CD4-positive, alpha-beta T cell (primary cell): Measurements from ENCODE around the gene FRS3. TPM values are rescaled to one million over a fixed set of nuclear protein-coding genes. Genes with fewer than 3 reads are reported as not detected.

Experiments
- ATAC-seq: fragments of 200-7000 bp; cut with Tn5 transposase; one replicate; pipeline ENCODE4 v1.10.0; 2022; ENCODE audit warnings: mild to moderate bottlenecking; ENCODE audit not compliant: poor library complexity
- CTCF ChIA-PET: fragments of 350-600 bp; sonication (Branson Sonifier 250); formaldehyde crosslinking; loops from one replicate; lab custom pipeline; 2021; ENCODE audit warnings: antibody characterized with exemption, inconsistent platforms; lab: Charles Lee
- POLR2A ChIA-PET: fragments of 350-600 bp; sonication (Branson Sonifier 250); formaldehyde crosslinking; loops from one replicate; lab custom pipeline; 2021; ENCODE audit warnings: antibody characterized with exemption, inconsistent platforms; lab: Charles Lee
- DNase-seq, 14 experiments: peaks; one replicate each; pipeline ENCODE4 v3.0.0-alpha.2; 2013 to 2020; ENCODE audit warnings: mixed read lengths in 2 of 14
- H3K27ac ChIP-seq, 2 donors: one replicate each; pipeline versions ENCODE4 v1.5.1 to v1.7.0; 2013; ENCODE audit warnings: low read length in 2 of 2, low read depth in 1 of 2, mild to moderate bottlenecking in 1 of 2
- H3K27me3 ChIP-seq, 2 experiments: 1 replicate in 1 of 2; 2 replicates in 1 of 2; pipeline versions ENCODE4 v1.6.1 to v1.7.0; 2013; ENCODE audit warnings: low read length in 2 of 2, control low read depth in 1 of 2, mild to moderate bottlenecking in 1 of 2, moderate library complexity in 1 of 2; ENCODE audit not compliant: insufficient read depth in 2 of 2, control insufficient read depth in 1 of 2
- H3K36me3 ChIP-seq: one replicate; pipeline ENCODE4 v1.6.1; 2013; ENCODE audit warnings: low read length, control low read depth; ENCODE audit not compliant: insufficient read depth
- H3K4me1 ChIP-seq: one replicate; pipeline ENCODE4 v1.6.1; 2013; ENCODE audit warnings: low read length, control low read depth; ENCODE audit not compliant: insufficient read depth
- H3K4me3 ChIP-seq: one replicate; pipeline ENCODE4 v1.5.1; 2013; ENCODE audit warnings: mild to moderate bottlenecking, low read length, moderate library complexity
- H3K9me3 ChIP-seq, 2 experiments: 1 replicate in 1 of 2; 2 replicates in 1 of 2; pipeline versions ENCODE4 v1.6.1 to v1.7.0; 2013; ENCODE audit warnings: low read length in 2 of 2, mild to moderate bottlenecking in 2 of 2, control low read depth in 1 of 2, moderate library complexity in 1 of 2; ENCODE audit not compliant: control insufficient read depth in 1 of 2, insufficient read depth in 1 of 2
- H3K27ac Mint-ChIP-seq: one replicate; pipeline ENCODE4 v1.8.0; 2020; ENCODE audit warnings: mixed read lengths
- H3K27me3 Mint-ChIP-seq: one replicate; pipeline ENCODE4 v1.8.0; 2021; ENCODE audit warnings: mixed read lengths
- H3K36me3 Mint-ChIP-seq: one replicate; pipeline ENCODE4 v1.8.0; 2021; ENCODE audit warnings: low read depth, mixed read lengths
- H3K4me1 Mint-ChIP-seq: one replicate; pipeline ENCODE4 v1.8.0; 2021; ENCODE audit warnings: low read depth, mixed read lengths
- H3K4me3 Mint-ChIP-seq: one replicate; pipeline ENCODE4 v1.8.0; 2020; ENCODE audit warnings: mild to moderate bottlenecking, mixed read lengths
- H3K9me3 Mint-ChIP-seq: one replicate; pipeline ENCODE4 v1.8.0; 2020; ENCODE audit warnings: mixed read lengths
- intact Hi-C, 2 experiments: fragments of 100-400 bp; cut with DNase I in 1 of 2; cut with micrococcal nuclease in 1 of 2; formaldehyde crosslinking; loops; one replicate each; pipeline versions ENCODE4 v1.15.1 to v1.9.0; 2023 to 2025; cut with DNase I, micrococcal nuclease
- total RNA-seq, 174 experiments: library from RNA in 2 of 174; stranded (reverse) in 2 of 174; gene quantifications; one replicate each; pipeline ENCODE4 v1.2.3 and lab custom pipeline; 2021 to 2026
- TF ChIP-seq, protein P1 (sequence below): fragments of 200-600 bp; IDR thresholded peaks from one replicate; pipeline ENCODE4 v1.8.0; 2022; ENCODE audit warnings: antibody characterized with exemption, mild to moderate bottlenecking

The FRS3 gene
- total RNA-seq, 2 experiments from 2014 or later: 4.6 to 5.4 TPM

GRCh38 chr6:41737591-41738130 is 42.0 kb downstream of the FRS3 start:
- Histone ChIP-seq H3K9me3 (no peaks in the 10 kb centered on the region), H3K36me3 (no peaks in the 10 kb centered on the region), H3K4me3 (no peak overlapping the region), H3K27me3 (peaks cover 0 to 3% of the 10 kb centered on the region in 2 experiments), H3K27ac (no peak overlapping the region), H3K4me1 (peaks cover 19% of the 10 kb centered on the region)
- intact Hi-C loops: loop anchor here in 1 of 2 experiments (2.0 to 10.0 kb wide), 4 partner anchors 193 to 1950 kb away; partner anchors contain the start of genes GTPBP2, MRPS18A and TTBK1
- Mint-ChIP-seq H3K9me3 (no peaks in the 10 kb centered on the region), H3K27me3 (no peaks in the 10 kb centered on the region), H3K4me3 (peak overlapping the region; percentile 68), H3K27ac (no peak overlapping the region), H3K36me3 (no peaks in the 10 kb centered on the region), H3K4me1 (peaks cover 18% of the 10 kb centered on the region)
- DNase-seq (no peak), ATAC-seq (no peak)
- CTCF ChIA-PET: interaction anchor here (1.0 kb wide), 1 partner anchor 50 kb away, joined by 4 read pairs; the partner anchor contains the start of gene TOMM6
- POLR2A ChIA-PET: no interaction called here
- TF ChIP-seq, protein P1, sequence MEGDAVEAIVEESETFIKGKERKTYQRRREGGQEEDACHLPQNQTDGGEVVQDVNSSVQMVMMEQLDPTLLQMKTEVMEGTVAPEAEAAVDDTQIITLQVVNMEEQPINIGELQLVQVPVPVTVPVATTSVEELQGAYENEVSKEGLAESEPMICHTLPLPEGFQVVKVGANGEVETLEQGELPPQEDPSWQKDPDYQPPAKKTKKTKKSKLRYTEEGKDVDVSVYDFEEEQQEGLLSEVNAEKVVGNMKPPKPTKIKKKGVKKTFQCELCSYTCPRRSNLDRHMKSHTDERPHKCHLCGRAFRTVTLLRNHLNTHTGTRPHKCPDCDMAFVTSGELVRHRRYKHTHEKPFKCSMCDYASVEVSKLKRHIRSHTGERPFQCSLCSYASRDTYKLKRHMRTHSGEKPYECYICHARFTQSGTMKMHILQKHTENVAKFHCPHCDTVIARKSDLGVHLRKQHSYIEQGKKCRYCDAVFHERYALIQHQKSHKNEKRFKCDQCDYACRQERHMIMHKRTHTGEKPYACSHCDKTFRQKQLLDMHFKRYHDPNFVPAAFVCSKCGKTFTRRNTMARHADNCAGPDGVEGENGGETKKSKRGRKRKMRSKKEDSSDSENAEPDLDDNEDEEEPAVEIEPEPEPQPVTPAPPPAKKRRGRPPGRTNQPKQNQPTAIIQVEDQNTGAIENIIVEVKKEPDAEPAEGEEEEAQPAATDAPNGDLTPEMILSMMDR: no peak

DNA sequence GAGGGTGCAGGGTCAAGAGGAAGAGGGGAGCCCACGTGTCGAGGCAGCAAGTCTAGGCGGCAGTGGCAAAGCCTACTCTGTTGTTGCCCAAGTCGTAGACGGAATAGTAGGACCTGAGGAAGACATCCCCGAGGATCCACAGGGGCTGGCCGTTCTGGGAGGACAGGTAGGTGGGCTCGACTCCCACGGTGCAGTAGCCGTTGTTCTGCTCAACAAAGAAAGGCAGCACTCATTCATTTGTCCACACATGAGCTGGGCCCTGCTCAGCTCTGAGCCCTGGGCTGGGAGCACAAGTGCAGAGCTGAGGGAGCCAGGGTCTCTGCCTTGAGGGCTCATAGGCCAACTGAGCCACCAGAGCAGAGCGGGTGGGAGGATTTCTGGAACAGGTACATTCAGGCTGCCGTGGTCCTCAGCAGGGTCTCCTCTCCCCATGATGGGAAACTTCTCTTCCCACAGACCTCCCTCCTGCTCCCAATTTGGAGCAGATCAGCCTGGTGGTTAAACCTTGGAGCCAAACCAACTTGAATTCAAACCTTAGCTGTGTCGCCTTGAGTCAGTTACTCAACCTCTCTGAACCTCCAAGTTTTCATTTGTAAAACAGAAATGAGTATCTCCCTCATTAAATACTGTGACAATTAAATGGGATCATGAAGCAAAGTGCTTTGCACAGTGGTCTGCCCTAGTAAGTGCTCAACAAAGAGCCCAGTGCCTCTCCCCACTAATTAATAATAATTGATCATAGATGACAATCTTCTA is 42.7 kb downstream of the FRS3 start:
- intact Hi-C loops: loop anchor here in 1 of 2 experiments (1.0 to 10.0 kb wide), 5 partner anchors 40 to 1950 kb away; partner anchors contain the start of genes GTPBP2, MRPS18A and TTBK1
- Histone ChIP-seq H3K4me3 (no peak overlapping the region), H3K27ac (no peak overlapping the region), H3K9me3 (no peaks in the 10 kb centered on the region), H3K27me3 (peaks cover 0 to 3% of the 10 kb centered on the region in 2 experiments), H3K4me1 (peaks cover 24% of the 10 kb centered on the region), H3K36me3 (no peaks in the 10 kb centered on the region)
- Mint-ChIP-seq H3K9me3 (no peaks in the 10 kb centered on the region), H3K4me1 (peaks cover 23% of the 10 kb centered on the region), H3K27me3 (no peaks in the 10 kb centered on the region), H3K36me3 (no peaks in the 10 kb centered on the region), H3K27ac (no peak overlapping the region), H3K4me3 (peak overlapping the region; percentile 68)
- ATAC-seq (no peak), DNase-seq (no peak)
- POLR2A ChIA-PET: no interaction called here
- CTCF ChIA-PET: interaction anchor here (0.6 to 1.0 kb wide), 2 partner anchors 51 to 381 kb away, joined by 4 read pairs; partner anchors contain the start of gene TOMM6
- TF ChIP-seq, protein P1: no peak

DNA sequence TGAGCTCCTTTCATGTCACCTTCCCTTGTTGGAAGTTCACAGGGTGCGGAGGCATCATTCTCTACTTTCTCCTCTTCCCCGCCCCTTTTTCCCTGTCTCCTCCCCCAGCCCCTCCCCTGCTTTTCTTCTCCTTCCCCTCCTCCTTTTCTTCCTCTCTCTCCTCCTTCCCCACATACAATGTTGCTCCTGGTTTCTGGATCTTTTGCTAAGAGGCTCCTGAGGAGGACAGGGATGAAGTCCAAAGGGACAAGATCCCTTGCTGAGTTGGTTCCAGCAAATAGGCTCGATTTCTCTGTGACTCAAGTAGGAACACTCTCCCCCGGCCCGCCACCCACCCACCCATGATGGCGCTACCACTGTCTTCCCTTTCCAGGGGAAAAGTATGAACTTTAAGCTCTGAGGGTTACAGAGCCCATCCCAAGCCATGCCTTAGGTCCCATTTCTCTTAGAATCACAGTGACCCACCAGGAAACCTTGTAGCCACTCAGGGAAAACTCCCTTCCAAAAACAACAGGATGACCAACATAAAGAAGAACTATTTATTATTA is 43.4 kb downstream of the FRS3 start:
- no peak overlapping the region for H3K4me3 ChIP-seq
- no peaks in the 10 kb centered on the region for H3K9me3 ChIP-seq
- ChIA-PET POLR2A (interaction anchor here (1.0 kb wide), 1 partner anchor 48 kb away, joined by 3 read pairs; no protein-coding TSS in a partner anchor), CTCF (interaction anchor here (0.6 to 1.5 kb wide), 2 partner anchors 20 to 381 kb away, joined by 4 read pairs; no protein-coding TSS in a partner anchor)
- Mint-ChIP-seq H3K4me3 (peak overlapping the region; percentile 97), H3K27ac (peak overlapping the region; percentile 88), H3K9me3 (no peaks in the 10 kb centered on the region), H3K36me3 (no peaks in the 10 kb centered on the region), H3K27me3 (no peaks in the 10 kb centered on the region), H3K4me1 (peaks cover 27% of the 10 kb centered on the region)
- DNase-seq (peak in 1 of 14 experiments; percentile 39), ATAC-seq (no peak)
- TF ChIP-seq, protein P1: no peak
- no peak overlapping the region for H3K27ac ChIP-seq
- H3K27me3 ChIP-seq: peaks cover 0 to 3% of the 10 kb centered on the region in 2 experiments
- H3K4me1 ChIP-seq: peaks cover 32% of the 10 kb centered on the region
- no peaks in the 10 kb centered on the region for H3K36me3 ChIP-seq
- intact Hi-C loops: loop anchor here in 1 of 2 experiments (1.0 to 10.0 kb wide), 5 partner anchors 41 to 1951 kb away; partner anchors contain the start of genes GTPBP2, MRPS18A and TTBK1
